A549 treated with AZD9567 at 1 μM for 4 hours (cell line): ENCODE results near the gene ZNRF2. TPM values are rescaled to one million over a fixed set of nuclear protein-coding genes. Genes with fewer than 3 reads are reported as not detected.

Experiments used
- total RNA-seq: library from RNA; stranded (reverse); fragments of 200-300 nt; extraction: Qiagen RNA extraction; gene quantifications from 5 replicates; pipeline ENCODE4 v1.2.3, GENCODE V29; 2022; ENCODE audit not compliant: insufficient read depth

Gene ZNRF2
- total RNA-seq: 3.0 to 6.7 TPM (median 6.0 TPM) in 5 replicates

GRCh38 chr7:30284298-30285066 lies at the start of gene ZNRF2:
Gene ZNRF2 (plus strand): TSS chr7:30284597. CDS start chr7:30285358, 761 bp downstream.

Other genes starting within 250 kb of the ZNRF2 start
- gene MTURN, start 149.6 kb upstream of the ZNRF2 start, total RNA-seq: 4.6 to 6.5 TPM (median 5.9 TPM) in 5 replicates
- 4.1 to 7.2 TPM (median 6.7 TPM) in 5 replicates for gene NOD1, start 194.2 kb downstream of the ZNRF2 start, total RNA-seq
- 69.4 to 96.6 TPM (median 71.1 TPM) in 5 replicates for gene GGCT, start 220.2 kb downstream of the ZNRF2 start, total RNA-seq